Neural cell (in vitro differentiated cells): ENCODE data around the gene FIBCD1.

Source experiments
- EP300 ChIP-seq: fragments of 450-650 bp; conservative IDR thresholded peaks from 2 replicates; pipeline ENCODE4 v1.6.1; 2014; ENCODE audit warnings: antibody characterized with exemption, mild to moderate bottlenecking, moderate library complexity; ENCODE audit not compliant: poor library complexity, severe bottlenecking
- EZH2 ChIP-seq: fragments of 200-600, 300-800 bp; shearing (Covaris generic), sonication (generic); IDR thresholded peaks from 2 replicates; pipeline ENCODE4 v1.6.1; 2014; ENCODE audit warnings: antibody characterized with exemption, low read length, borderline replicate concordance, mild to moderate bottlenecking; ENCODE audit not compliant: insufficient read depth, poor library complexity, severe bottlenecking

DNA sequence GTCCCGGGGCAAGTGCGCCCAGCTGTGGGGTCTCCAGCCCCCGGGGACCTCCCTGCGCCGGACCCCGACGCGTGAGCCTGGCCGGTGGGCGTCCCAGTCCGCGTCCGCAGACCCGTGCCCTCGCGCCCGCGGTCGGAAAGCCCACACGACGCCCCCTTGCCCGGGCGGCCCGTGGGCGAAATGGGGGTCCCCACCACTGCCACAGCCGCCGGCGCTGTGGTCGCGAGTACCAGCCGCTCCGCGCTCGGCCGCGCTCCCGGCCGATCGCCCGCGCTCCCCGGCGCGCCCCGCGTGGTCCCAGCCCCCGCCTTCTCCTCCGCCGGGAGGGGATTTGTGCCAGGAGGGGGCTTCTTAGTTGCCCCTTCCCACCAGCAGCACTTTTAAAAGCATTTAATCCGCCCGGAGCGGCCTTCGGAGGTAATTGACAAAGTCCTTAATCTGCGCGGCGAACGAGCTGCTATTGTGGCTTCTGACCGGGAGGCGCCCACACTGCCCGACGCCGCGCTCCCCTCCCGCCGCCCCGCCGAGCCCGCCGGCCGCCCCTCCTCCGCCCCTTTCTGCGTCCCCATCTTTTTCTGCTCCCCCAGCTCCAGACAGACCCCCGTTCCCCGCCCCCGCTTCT lies 469 bp upstream of the FIBCD1 start:
- TF ChIP-seq EP300 (no peak), EZH2 (no peak)
